K562 (cell line): ENCODE measurements around the gene C1orf122. TPM values are rescaled to one million over a fixed set of nuclear protein-coding genes. Genes with fewer than 3 reads are reported as not detected.

Experiments used
- ATAC-seq: fragments of 200-7000 bp; cut with Tn5 transposase; 3 replicates; pipeline ENCODE4 v1.9.1; 2020; ENCODE audit warnings: moderate library complexity
- BruUV-seq: library from RNA; stranded (reverse); fragments of 400-500 nt; replicated peaks from 2 replicates; lab custom pipeline; 2021; lab: Mats Ljungman, UMichigan
- CTCF ChIA-PET: fragments of 300-600 bp; formaldehyde crosslinking; extraction: SDS; loops from one replicate; lab custom pipeline; 2021; ENCODE audit warnings: low intra/inter-chr PET ratio; lab: Yijun Ruan, JAX
- POLR2A ChIA-PET: fragments of 300-600, 350-650 bp; sonication (Branson Sonifier 250); formaldehyde crosslinking; extraction: SDS; loops from one replicate; lab custom pipeline; 2021; ENCODE audit warnings: antibody characterized with exemption, inconsistent platforms; lab: Yijun Ruan, JAX
- DNase-seq, 4 experiments: peaks; one replicate each; pipeline versions ENCODE4 v3.0.0 to v3.0.0-alpha.2; 2011 to 2018; ENCODE audit warnings: low spot score in 3 of 4, mixed read lengths in 3 of 4; ENCODE audit errors: extremely low read depth in 1 of 4
- FAIRE-seq: peaks from 2 replicates; lab custom pipeline; 2011; peaks lifted over from hg19 to GRCh38; lab: Jason Lieb, UNC
- H2AFZ ChIP-seq: 2 replicates; pipeline ENCODE4 v1.6.0; 2011; ENCODE audit warnings: low read depth, low read length, control low read depth, inconsistent platforms
- H3K27ac ChIP-seq: fragments of 200-600 bp; 3 replicates; pipeline ENCODE4 v1.8.0; 2011; ENCODE audit warnings: low read depth, mild to moderate bottlenecking, control low read depth, inconsistent platforms, low read length, moderate library complexity, mixed read lengths; ENCODE audit errors: extremely low read depth
- H3K27me3 ChIP-seq, 2 experiments: fragments of 300-600 bp in 1 of 2; 2 replicates in 1 of 2; 3 replicates in 1 of 2; pipeline versions ENCODE4 v1.6.0 to v1.8.0; 2011; ENCODE audit warnings: inconsistent platforms in 2 of 2, low read length in 2 of 2, mild to moderate bottlenecking in 1 of 2, mixed read lengths in 1 of 2, moderate library complexity in 1 of 2; ENCODE audit not compliant: control insufficient read depth in 2 of 2, insufficient read depth in 2 of 2
- H3K36me3 ChIP-seq: fragments of 300-600 bp; 3 replicates; pipeline ENCODE4 v1.8.0; 2011; ENCODE audit warnings: mild to moderate bottlenecking, low read length, inconsistent platforms; ENCODE audit not compliant: control insufficient read depth, insufficient read depth
- H3K4me1 ChIP-seq, 2 experiments: fragments of 200-600 bp in 1 of 2; replicated peaks in 1 of 2; 2 replicates in 1 of 2; 3 replicates in 1 of 2; pipeline versions ENCODE4 v1.5.1 to v1.8.0; 2011; ENCODE audit warnings: inconsistent platforms in 2 of 2, low read length in 2 of 2, mild to moderate bottlenecking in 1 of 2, mixed read lengths in 1 of 2, moderate library complexity in 1 of 2; ENCODE audit not compliant: control insufficient read depth in 2 of 2, insufficient read depth in 2 of 2
- H3K4me2 ChIP-seq: 2 replicates; pipeline ENCODE4 v1.6.1; 2011; ENCODE audit warnings: low read length, control low read depth, inconsistent platforms, mixed read lengths; ENCODE audit not compliant: insufficient read depth
- H3K4me3 ChIP-seq: fragments of 200-600 bp; sonication (generic), shearing (Covaris generic); 2 replicates; pipeline ENCODE4 v1.5.1; 2016; ENCODE audit warnings: control low read depth, inconsistent platforms
- H3K79me2 ChIP-seq: fragments of 200-600 bp; 3 replicates; pipeline ENCODE4 v1.8.0; 2011; ENCODE audit warnings: low read length, inconsistent platforms; ENCODE audit not compliant: control insufficient read depth, insufficient read depth
- H3K9ac ChIP-seq, 2 experiments: 2 replicates each; pipeline versions ENCODE4 v1.6.0 to v1.6.1; 2011; ENCODE audit warnings: low read depth in 2 of 2, low read length in 2 of 2, control low read depth in 1 of 2, inconsistent platforms in 1 of 2, mild to moderate bottlenecking in 1 of 2, mixed read lengths in 1 of 2; ENCODE audit not compliant: insufficient read depth in 1 of 2
- H3K9me1 ChIP-seq: one replicate; pipeline ENCODE4 v1.6.0; 2011; ENCODE audit warnings: inconsistent platforms, mild to moderate bottlenecking, low read length, moderate library complexity; ENCODE audit not compliant: control insufficient read depth, insufficient read depth
- H3K9me3 ChIP-seq: replicated peaks from 2 replicates; pipeline ENCODE4 v1.5.1; 2011; ENCODE audit warnings: low read depth, low read length, inconsistent platforms; ENCODE audit not compliant: control insufficient read depth, insufficient read depth
- H4K20me1 ChIP-seq: replicated peaks from 2 replicates; pipeline ENCODE4 v1.6.1; 2011; ENCODE audit warnings: low read length, inconsistent platforms, mixed read lengths; ENCODE audit not compliant: control insufficient read depth, insufficient read depth
- CREB3 ChIP-seq: fragments of 450-650 bp; conservative IDR thresholded peaks from 2 replicates; pipeline ENCODE4 v1.6.1; 2016; ENCODE audit warnings: missing genetic modification characterization, low read depth, mild to moderate bottlenecking, missing compliant biosample characterization, moderate library complexity
- ELF1 ChIP-seq: fragments of 200-800 bp; sonication (Bioruptor generic); IDR thresholded peaks from 2 replicates; pipeline ENCODE4 v1.6.1; 2016; ENCODE audit warnings: missing genetic modification characterization, missing compliant biosample characterization
- FOXJ2 ChIP-seq: fragments of 200-800 bp; sonication (Bioruptor generic); IDR thresholded peaks from 2 replicates; pipeline ENCODE4 v1.6.1; 2016; ENCODE audit warnings: missing genetic modification characterization, missing compliant biosample characterization
- HDGF ChIP-seq: fragments of 450-650 bp; IDR thresholded peaks from 2 replicates; pipeline ENCODE4 v1.6.1; 2016
- HLTF ChIP-seq: fragments of 450-650 bp; IDR thresholded peaks from 2 replicates; pipeline ENCODE4 v1.6.1; 2016
- MAZ ChIP-seq, 2 experiments: fragments of 450-650 bp in 1 of 2; sonication (generic) in 1 of 2; formaldehyde crosslinking; IDR thresholded peaks in 1 of 2; conservative IDR thresholded peaks in 1 of 2; 2 replicates each; pipeline versions ENCODE4 v1.4.0 to v1.5.0; 2020; ENCODE audit warnings: mild to moderate bottlenecking in 1 of 2, missing genetic modification reagents in 1 of 2
- MTF1 ChIP-seq: fragments of 250-450 bp; sonication (Bioruptor Pico); IDR thresholded peaks from 2 replicates; pipeline ENCODE4 v1.9.0; 2021; ENCODE audit warnings: moderate library complexity, mild to moderate bottlenecking, inconsistent platforms, borderline replicate concordance
- NEUROD1 ChIP-seq: fragments of 150-350 bp; IDR thresholded peaks from 2 replicates; pipeline ENCODE4 v1.6.1; 2014; ENCODE audit warnings: borderline replicate concordance, low read length, low read depth; ENCODE audit not compliant: partially characterized antibody
- TAF9B ChIP-seq: fragments of 450-650 bp; IDR thresholded peaks from 2 replicates; pipeline ENCODE4 v1.6.1; 2018; ENCODE audit warnings: mild to moderate bottlenecking; ENCODE audit not compliant: partially characterized antibody
- ZNF217 ChIP-seq: sonication (generic); formaldehyde crosslinking; IDR thresholded peaks from 2 replicates; pipeline ENCODE4 v1.8.0; 2022; ENCODE audit warnings: mild to moderate bottlenecking, missing genetic modification reagents
- ZNF311 ChIP-seq: fragments of 250-450 bp; sonication (Bioruptor Pico); IDR thresholded peaks from 2 replicates; pipeline ENCODE4 v1.4.0; 2020; ENCODE audit warnings: mild to moderate bottlenecking, moderate library complexity
- ZNF76 ChIP-seq: fragments of 250-450 bp; sonication (Bioruptor Pico); IDR thresholded peaks from 2 replicates; pipeline ENCODE4 v1.4.0; 2020; ENCODE audit warnings: mild to moderate bottlenecking, moderate library complexity, borderline replicate concordance
- WGBS: fragments of 100-300 bp; shearing (Covaris generic); methylation state at CpG from one replicate; pipeline ENCODE4 v1.1.6; 2016; ENCODE audit warnings: low coverage, mixed read lengths; ENCODE audit not compliant: insufficient coverage; ENCODE audit errors: missing lambda C conversion rate; 5-methylcytosine and 5-hydroxymethylcytosine counted together
- in situ Hi-C: fragments of 300-500 bp; cut with MboI; formaldehyde crosslinking; loops from 4 replicates; pipeline ENCODE4 v1.15.0; 2018; ENCODE audit warnings: inconsistent platforms, mixed read lengths
- intact Hi-C: fragments of 100-400 bp; cut with micrococcal nuclease; formaldehyde crosslinking; loops from 2 replicates; pipeline ENCODE4 v1.14.2; 2022
- polyA plus RNA-seq, 8 experiments: library from polyadenylated mRNA; depleted of rRNA in 4 of 8; stranded (reverse) in 5 of 8; unstranded in 3 of 8; fragments of >200 nt; fragmentation: Nextera tagmentation in 2 of 8; fragmentation: Illumina TruSeq in 1 of 8; extraction: Ambion mirVana in 2 of 8; extraction: Trizol in 1 of 8; gene quantifications; 2 replicates each; pipeline versions ENCODE4 v1.2.1 to v1.2.3, GENCODE V29; 2011 to 2014; ENCODE audit warnings: inconsistent platforms in 1 of 8, missing spikeins in 1 of 8
- total RNA-seq, 7 experiments: library from RNA; depleted of rRNA in 6 of 7; stranded (reverse); fragments of >200 nt in 6 of 7; fragmentation: Illumina TruSeq in 2 of 7; extraction: Trizol in 2 of 7; gene quantifications; 2 replicates each; pipeline versions ENCODE4 v1.2.1 to v1.2.3, GENCODE V29; 2011 to 2021; ENCODE audit warnings: low replicate concordance in 1 of 7
- TF ChIP-seq, protein P1 (sequence below): fragments of 450-650 bp; IDR thresholded peaks from 2 replicates; pipeline ENCODE4 v1.6.1; 2018; ENCODE audit warnings: mild to moderate bottlenecking, low read depth; ENCODE audit not compliant: partially characterized antibody
- TF ChIP-seq, protein P2 (sequence below): fragments of 250-450 bp; sonication (Bioruptor Pico); IDR thresholded peaks from 2 replicates; pipeline ENCODE4 v1.8.0; 2022; ENCODE audit warnings: inconsistent platforms, mild to moderate bottlenecking, moderate library complexity, borderline replicate concordance
- TF ChIP-seq, protein P3 (sequence below): fragments of 450-650 bp; IDR thresholded peaks from 2 replicates; pipeline ENCODE4 v1.6.1; 2017; ENCODE audit warnings: mild to moderate bottlenecking, moderate library complexity
- TF ChIP-seq, protein P4 (sequence below): fragments of 450-650 bp; IDR thresholded peaks from 2 replicates; pipeline ENCODE4 v1.6.1; 2016; ENCODE audit warnings: low read depth, mild to moderate bottlenecking, moderate library complexity

C1orf122 gene
- total and polyA plus RNA-seq, 9 of the 15 experiments (the other 6 are each of a cell fraction or from before 2014, with no cell fraction given): 3.6 to 70.9 (median 17.3) TPM

DNA sequence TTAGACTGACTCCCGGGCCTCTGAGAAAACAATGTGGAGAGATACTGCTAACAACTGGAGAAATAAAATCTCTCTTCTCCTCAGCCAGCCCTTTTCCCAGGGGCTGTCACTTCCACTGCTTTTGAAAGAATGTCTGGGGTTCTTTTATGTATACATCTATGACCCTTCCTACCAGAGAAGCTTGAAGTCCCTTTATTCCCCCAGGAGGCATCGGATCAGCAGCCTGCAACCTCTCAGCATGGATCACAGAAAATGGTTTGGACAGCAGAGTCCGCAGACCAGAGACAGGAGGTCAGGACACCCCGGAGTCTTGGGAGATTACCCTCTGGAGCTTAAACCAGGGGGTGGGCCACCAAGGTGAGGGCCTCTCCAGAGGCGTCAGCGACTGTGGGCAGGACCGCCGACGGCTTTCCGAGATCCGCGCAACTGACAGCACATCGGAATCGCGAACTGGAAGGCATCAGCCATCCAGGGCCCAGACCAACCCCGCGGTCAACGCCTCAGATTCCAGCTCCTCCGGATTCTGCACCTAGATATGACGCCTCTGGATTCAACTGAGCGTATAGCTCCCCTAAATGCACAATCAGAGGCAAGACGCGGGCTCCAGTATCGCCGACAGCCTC lies 43.7 kb upstream of the C1orf122 start:
- CTCF ChIA-PET: no interaction called here
- WGBS: 26% methylated on average over 25 of the region's 25 CpGs
- POLR2A ChIA-PET: interaction anchor here (0.6 to 1.3 kb wide), 2 partner anchors 13 to 14 kb away, joined by 4 read pairs; no protein-coding TSS in a partner anchor
- Histone ChIP-seq H3K9me1 (no peaks in the 10 kb centered on the region), H2AFZ (no peak overlapping the region), H3K4me2 (no peak overlapping the region), H3K4me3 (no peak overlapping the region), H3K9me3 (no peaks in the 10 kb centered on the region), H3K9ac (no peak overlapping the region), H3K27ac (no peak overlapping the region), H3K4me1 (peaks cover 4 to 34% of the 10 kb centered on the region in 2 experiments; a peak in 3 of 5 replicates), H3K79me2 (no peaks in the 10 kb centered on the region), H3K36me3 (no peaks in the 10 kb centered on the region), H4K20me1 (peaks cover 11% of the 10 kb centered on the region), H3K27me3 (peaks cover 34 to 42% of the 10 kb centered on the region in 2 experiments)
- FAIRE-seq: no peak
- no peak for DNase-seq
- no TSS peak for BruUV-seq
- intact Hi-C loops (loop anchor here (10.0 kb wide), 1 partner anchor 159 kb away; no protein-coding TSS in a partner anchor), in situ Hi-C loops (no loop called here)
- ATAC-seq: no peak
- no peak for TF ChIP-seq CREB3 (tag)
- no peak for TF ChIP-seq MTF1
- no peak for TF ChIP-seq ELF1 (tag)
- TF ChIP-seq, protein P1, sequence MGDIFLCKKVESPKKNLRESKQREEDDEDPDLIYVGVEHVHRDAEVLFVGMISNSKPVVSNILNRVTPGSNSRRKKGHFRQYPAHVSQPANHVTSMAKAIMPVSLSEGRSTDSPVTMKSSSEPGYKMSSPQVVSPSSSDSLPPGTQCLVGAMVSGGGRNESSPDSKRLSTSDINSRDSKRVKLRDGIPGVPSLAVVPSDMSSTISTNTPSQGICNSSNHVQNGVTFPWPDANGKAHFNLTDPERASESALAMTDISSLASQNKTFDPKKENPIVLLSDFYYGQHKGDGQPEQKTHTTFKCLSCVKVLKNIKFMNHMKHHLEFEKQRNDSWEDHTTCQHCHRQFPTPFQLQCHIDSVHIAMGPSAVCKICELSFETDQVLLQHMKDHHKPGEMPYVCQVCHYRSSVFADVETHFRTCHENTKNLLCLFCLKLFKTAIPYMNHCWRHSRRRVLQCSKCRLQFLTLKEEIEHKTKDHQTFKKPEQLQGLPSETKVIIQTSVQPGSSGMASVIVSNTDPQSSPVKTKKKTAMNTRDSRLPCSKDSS: no peak
- no peak for TF ChIP-seq NEUROD1
- TF ChIP-seq, protein P2, sequence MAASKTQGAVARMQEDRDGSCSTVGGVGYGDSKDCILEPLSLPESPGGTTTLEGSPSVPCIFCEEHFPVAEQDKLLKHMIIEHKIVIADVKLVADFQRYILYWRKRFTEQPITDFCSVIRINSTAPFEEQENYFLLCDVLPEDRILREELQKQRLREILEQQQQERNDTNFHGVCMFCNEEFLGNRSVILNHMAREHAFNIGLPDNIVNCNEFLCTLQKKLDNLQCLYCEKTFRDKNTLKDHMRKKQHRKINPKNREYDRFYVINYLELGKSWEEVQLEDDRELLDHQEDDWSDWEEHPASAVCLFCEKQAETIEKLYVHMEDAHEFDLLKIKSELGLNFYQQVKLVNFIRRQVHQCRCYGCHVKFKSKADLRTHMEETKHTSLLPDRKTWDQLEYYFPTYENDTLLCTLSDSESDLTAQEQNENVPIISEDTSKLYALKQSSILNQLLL (CRISPR knock-in tag): no peak
- no peak for TF ChIP-seq MAZ (CRISPR knock-in tag; conservative IDR thresholded peaks at IDR 0.05 in 1 of 2, IDR thresholded peaks at IDR 0.05 in 1 of 2)
- TF ChIP-seq, protein P3, sequence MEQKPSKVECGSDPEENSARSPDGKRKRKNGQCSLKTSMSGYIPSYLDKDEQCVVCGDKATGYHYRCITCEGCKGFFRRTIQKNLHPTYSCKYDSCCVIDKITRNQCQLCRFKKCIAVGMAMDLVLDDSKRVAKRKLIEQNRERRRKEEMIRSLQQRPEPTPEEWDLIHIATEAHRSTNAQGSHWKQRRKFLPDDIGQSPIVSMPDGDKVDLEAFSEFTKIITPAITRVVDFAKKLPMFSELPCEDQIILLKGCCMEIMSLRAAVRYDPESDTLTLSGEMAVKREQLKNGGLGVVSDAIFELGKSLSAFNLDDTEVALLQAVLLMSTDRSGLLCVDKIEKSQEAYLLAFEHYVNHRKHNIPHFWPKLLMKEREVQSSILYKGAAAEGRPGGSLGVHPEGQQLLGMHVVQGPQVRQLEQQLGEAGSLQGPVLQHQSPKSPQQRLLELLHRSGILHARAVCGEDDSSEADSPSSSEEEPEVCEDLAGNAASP: no peak
- TF ChIP-seq HDGF: no peak
- TF ChIP-seq ZNF76: no peak
- TF ChIP-seq, protein P4, sequence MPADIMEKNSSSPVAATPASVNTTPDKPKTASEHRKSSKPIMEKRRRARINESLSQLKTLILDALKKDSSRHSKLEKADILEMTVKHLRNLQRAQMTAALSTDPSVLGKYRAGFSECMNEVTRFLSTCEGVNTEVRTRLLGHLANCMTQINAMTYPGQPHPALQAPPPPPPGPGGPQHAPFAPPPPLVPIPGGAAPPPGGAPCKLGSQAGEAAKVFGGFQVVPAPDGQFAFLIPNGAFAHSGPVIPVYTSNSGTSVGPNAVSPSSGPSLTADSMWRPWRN: no peak
- TF ChIP-seq FOXJ2 (tag): no peak
- TF ChIP-seq TAF9B: no peak
- no peak for TF ChIP-seq HLTF
- TF ChIP-seq ZNF217 (CRISPR knock-in tag): no peak
- no peak for TF ChIP-seq ZNF311 (CRISPR knock-in tag)
